ENCODE results near the gene SUCO. TPM values are rescaled to one million over a fixed set of nuclear protein-coding genes. Genes with fewer than 3 reads are reported as not detected.
"Not testable (repeated sequence)": the region's sequence is repeated elsewhere in the genome, so short reads cannot be mapped to it uniquely, and the experiment has no call there.

The SUCO gene
- total RNA-seq, 4 donors from 2014 or later, result 18.6 to 26.9 (median 23.4) TPM

- no peak overlapping the region for H3K27ac ChIP-seq
- 86 to 89% methylated on average over 3 of the region's 3 CpGs for WGBS, 2 donors
- TF ChIP-seq POLR2A (IDR thresholded peaks at IDR 0.05), result no peak
- no peak for TF ChIP-seq CTCF (IDR thresholded peaks at IDR 0.05)
- intact Hi-C loops (cut with DNase I), result no loop called here
- H3K4me1 ChIP-seq, result peaks cover 0 to 7% (median 0%) of the 10 kb centered on the region in 3 donors
- peaks cover 0 to 49% (median 0%) of the 10 kb centered on the region in 3 donors for H3K36me3 ChIP-seq
- H3K27me3 ChIP-seq, result no peaks in the 10 kb centered on the region
- H3K9me3 ChIP-seq, result no peaks in the 10 kb centered on the region
- no peak overlapping the region for H3K4me3 ChIP-seq
- no peak for DNase-seq
These were observed 49.9 kb downstream of the SUCO start for GRCh38 chr1:172582889-172583288.

- 16 to 26% methylated on average over 3 of the region's 3 CpGs for WGBS, 2 donors
- H3K9me3 ChIP-seq, result no peaks in the 10 kb centered on the region
- H3K27ac ChIP-seq, result no peak overlapping the region
- intact Hi-C loops (cut with DNase I), result no loop called here
- H3K4me3 ChIP-seq, result no peak overlapping the region
- TF ChIP-seq CTCF (IDR thresholded peaks at IDR 0.05) (no peak), POLR2A (IDR thresholded peaks at IDR 0.05) (no peak)
- H3K27me3 ChIP-seq, result no peaks in the 10 kb centered on the region
- no peak for DNase-seq
- peaks cover 0 to 50% (median 0%) of the 10 kb centered on the region in 3 donors for H3K36me3 ChIP-seq
- H3K4me1 ChIP-seq, result peaks cover 0 to 7% (median 0%) of the 10 kb centered on the region in 3 donors
These were observed 52.4 kb downstream of the SUCO start for GRCh38 chr1:172585348-172585747.

- intact Hi-C loops (cut with DNase I), result no loop called here
- peaks cover 0 to 50% (median 0%) of the 10 kb centered on the region in 3 donors for H3K36me3 ChIP-seq
- H3K9me3 ChIP-seq, result no peaks in the 10 kb centered on the region
- H3K27ac ChIP-seq, result no peak overlapping the region
- peaks cover 0 to 7% (median 0%) of the 10 kb centered on the region in 3 donors for H3K4me1 ChIP-seq
- DNase-seq, result no peak
- no peak overlapping the region for H3K4me3 ChIP-seq
- H3K27me3 ChIP-seq, result no peaks in the 10 kb centered on the region
- TF ChIP-seq CTCF (IDR thresholded peaks at IDR 0.05) (no peak), POLR2A (IDR thresholded peaks at IDR 0.05) (no peak)
These were observed 52.9 kb downstream of the SUCO start for GRCh38 chr1:172585861-172586260.

GRCh38 chr1:172588296-172589291 is 55.6 kb downstream of the SUCO start:
- TF ChIP-seq CTCF (IDR thresholded peaks at IDR 0.05) (no peak), POLR2A (IDR thresholded peaks at IDR 0.05) (no peak)
- DNase-seq, result no peak
- intact Hi-C loops (cut with DNase I), result no loop called here
- WGBS, 2 donors, result 73 to 77% methylated on average over 7 of the region's 7 CpGs
- Histone ChIP-seq H3K9me3 (no peaks in the 10 kb centered on the region), H3K4me3 (no peak overlapping the region), H3K36me3 (peaks cover 0 to 62% (median 0%) of the 10 kb centered on the region in 3 donors), H3K27ac (peak overlapping the region in 1 of 4 donors; percentile 26), H3K4me1 (peaks cover 0 to 7% (median 0%) of the 10 kb centered on the region in 3 donors), H3K27me3 (no peaks in the 10 kb centered on the region)

GRCh38 chr1:172589553-172589952 is 56.6 kb downstream of the SUCO start:
- Histone ChIP-seq H3K4me3 (no peak overlapping the region), H3K27ac (no peak overlapping the region), H3K4me1 (peaks cover 0 to 7% (median 0%) of the 10 kb centered on the region in 3 donors), H3K36me3 (peaks cover 0 to 64% (median 0%) of the 10 kb centered on the region in 3 donors), H3K9me3 (no peaks in the 10 kb centered on the region), H3K27me3 (no peaks in the 10 kb centered on the region)
- TF ChIP-seq CTCF (IDR thresholded peaks at IDR 0.05), result no peak
- no peak for TF ChIP-seq POLR2A (IDR thresholded peaks at IDR 0.05)
- WGBS, 2 donors, result 97% methylated on average over 3 of the region's 3 CpGs
- intact Hi-C loops (cut with DNase I), result no loop called here
- no peak for DNase-seq

- intact Hi-C loops (cut with DNase I); DNase-seq; H3K4me1 ChIP-seq; H3K27me3 ChIP-seq; H3K9me3 ChIP-seq; H3K27ac ChIP-seq; H3K4me3 ChIP-seq: not testable (repeated sequence)
- no CpG with 5 or more reads among the region's 1 CpG for WGBS, 2 donors
- peaks cover 0 to 77% (median 0%) of the 10 kb centered on the region in 3 donors for H3K36me3 ChIP-seq
These were observed 58.5 kb downstream of the SUCO start for GRCh38 chr1:172591429-172591828.

- intact Hi-C loops (cut with DNase I); H3K9me3 ChIP-seq; H3K27ac ChIP-seq; DNase-seq; H3K4me3 ChIP-seq; H3K4me1 ChIP-seq; H3K27me3 ChIP-seq: not testable (repeated sequence)
- peaks cover 0 to 81% (median 0%) of the 10 kb centered on the region in 3 donors for H3K36me3 ChIP-seq
- 92 to 95% methylated on average over 4 of the region's 4 CpGs for WGBS, 2 donors
These were observed 62.1 kb downstream of the SUCO start for GRCh38 chr1:172595066-172595465.

- intact Hi-C loops (cut with DNase I); H3K27ac ChIP-seq; H3K9me3 ChIP-seq; H3K4me1 ChIP-seq; DNase-seq; H3K27me3 ChIP-seq; H3K4me3 ChIP-seq: not testable (repeated sequence)
- 60 to 89% methylated on average over 3 to 5 of the region's 10 CpGs for WGBS, 2 donors
- peaks cover 0 to 83% (median 0%) of the 10 kb centered on the region in 3 donors for H3K36me3 ChIP-seq
These were observed 63.8 kb downstream of the SUCO start for GRCh38 chr1:172596782-172597181.
